Activated CD4-positive, alpha-beta T cell treated with anti-CD3 and anti-CD28 coated beads, Interleukin-2, Interleukin-6, amounts not matched to agents 100 ng/mL and 50 ng/mL, durations not matched to agents 16 hours and 8 hours (primary cell): ENCODE measurements around the gene CAVIN1.
"Not testable (repeated sequence)": the region's sequence is repeated elsewhere in the genome, so short reads cannot be mapped to it uniquely, and the experiment has no call there.

ENCODE experiments used
- DNase-seq: peaks from one replicate; pipeline ENCODE4 v3.0.0-alpha.2; 2020

Gene CAVIN1

DNA sequence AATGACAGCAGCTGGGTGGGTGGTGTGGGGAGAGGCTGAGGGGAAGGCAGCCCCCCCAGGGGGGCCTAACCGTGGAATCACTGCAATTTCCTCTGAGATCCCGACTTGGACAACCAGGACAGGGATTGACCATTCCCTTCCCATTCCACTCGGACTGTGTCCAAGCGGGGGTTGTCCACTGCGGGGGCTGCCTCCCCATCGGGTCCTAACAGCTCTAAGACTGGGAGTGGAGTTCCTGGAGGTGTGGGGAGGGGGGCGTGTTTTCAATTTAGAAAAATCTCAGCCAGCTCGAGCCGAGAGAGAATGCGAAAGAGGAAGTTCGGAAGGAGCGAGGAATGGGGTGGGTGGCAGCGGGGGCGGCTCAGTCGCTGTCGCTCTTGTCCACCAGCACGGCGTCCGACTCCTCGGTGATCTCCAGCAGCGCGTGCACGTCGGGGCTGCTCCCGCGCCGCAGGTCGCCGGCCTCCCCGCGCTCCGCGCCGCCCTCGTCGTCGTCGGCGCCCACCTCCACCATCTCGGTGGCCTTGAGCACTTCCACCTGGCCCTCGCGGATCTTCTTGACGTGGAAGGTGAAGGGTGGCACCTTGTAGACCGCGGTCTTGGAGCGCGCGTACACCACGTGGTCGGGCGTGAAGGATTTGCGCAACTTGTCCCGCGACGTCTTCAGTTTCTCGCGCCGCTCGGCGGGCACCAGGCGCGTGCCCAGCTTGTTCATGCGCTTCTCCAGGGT is 18.6 kb downstream of the CAVIN1 start:
- DNase-seq: no peak

DNA sequence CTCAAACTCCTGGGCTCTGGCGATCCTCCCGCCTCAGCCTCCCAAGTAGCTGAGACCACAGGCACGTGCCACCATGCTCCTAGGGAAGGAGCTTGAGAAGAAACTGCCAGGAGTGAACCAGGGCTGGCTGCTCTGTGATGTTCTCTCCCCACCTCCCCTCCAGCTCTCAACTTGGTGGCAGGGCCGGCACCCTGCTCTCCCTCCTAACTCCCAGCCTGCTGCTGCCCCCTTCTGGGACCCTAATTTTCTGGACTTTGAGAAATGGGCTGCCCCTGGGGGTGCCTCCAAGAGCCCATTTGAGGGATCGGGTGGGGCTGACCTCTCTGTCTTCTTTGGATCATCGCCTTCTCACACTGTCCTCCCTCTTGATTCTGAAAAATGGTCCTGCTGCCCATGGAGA is 19.9 kb downstream of the CAVIN1 start:
- DNase-seq: peak; percentile 60

DNA sequence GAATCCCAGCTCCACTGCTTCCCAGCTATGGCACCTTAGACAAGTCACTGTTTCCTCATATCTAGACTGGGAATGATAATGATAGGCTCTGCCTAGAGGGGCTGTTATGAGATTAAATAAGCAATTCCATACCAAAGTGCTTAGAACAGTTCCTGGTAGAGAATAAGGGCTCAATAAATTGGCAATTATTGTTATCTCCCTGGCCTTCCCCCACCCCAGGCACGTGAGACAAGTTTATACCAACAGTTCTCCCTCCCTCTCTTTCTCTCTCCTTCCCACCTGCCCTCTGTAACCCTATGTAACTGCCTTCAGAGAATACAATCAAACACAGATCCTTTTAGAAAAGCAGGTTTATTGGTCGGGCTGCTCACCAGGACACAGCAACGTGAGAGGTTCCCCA is 20.9 kb downstream of the CAVIN1 start:
- DNase-seq: no peak

GRCh38 chr17:42400844-42401375 is 22.1 kb downstream of the CAVIN1 start:
- DNase-seq: not testable (repeated sequence)

GRCh38 chr17:42399948-42400843 is 22.9 kb downstream of the CAVIN1 start:
- DNase-seq: no peak

DNA sequence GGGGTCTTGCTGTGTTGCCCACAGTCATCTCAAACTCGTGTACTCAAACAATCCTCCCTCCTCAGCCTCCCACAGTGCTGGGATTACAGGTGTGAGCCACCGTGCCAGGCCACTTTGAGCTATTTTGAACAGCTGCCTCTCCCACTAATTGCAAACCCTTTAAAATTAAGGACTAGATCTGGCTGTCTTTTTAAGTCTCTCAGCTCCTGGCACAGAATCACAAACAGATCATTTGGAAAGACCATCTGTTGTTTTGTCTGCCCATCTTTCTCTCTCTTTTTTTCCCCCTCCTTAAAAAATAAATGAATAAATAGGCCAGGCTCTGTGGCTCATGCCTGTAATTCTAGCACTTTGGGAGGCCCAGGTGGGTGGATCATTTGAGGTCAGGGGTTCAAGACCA is 23.9 kb downstream of the CAVIN1 start:
- no peak for DNase-seq

GRCh38 chr17:42395601-42396000 is 27.5 kb downstream of the CAVIN1 start:
- DNase-seq: not testable (repeated sequence)

GRCh38 chr17:42394838-42395237 is 28.2 kb downstream of the CAVIN1 start:
- no peak for DNase-seq

DNA sequence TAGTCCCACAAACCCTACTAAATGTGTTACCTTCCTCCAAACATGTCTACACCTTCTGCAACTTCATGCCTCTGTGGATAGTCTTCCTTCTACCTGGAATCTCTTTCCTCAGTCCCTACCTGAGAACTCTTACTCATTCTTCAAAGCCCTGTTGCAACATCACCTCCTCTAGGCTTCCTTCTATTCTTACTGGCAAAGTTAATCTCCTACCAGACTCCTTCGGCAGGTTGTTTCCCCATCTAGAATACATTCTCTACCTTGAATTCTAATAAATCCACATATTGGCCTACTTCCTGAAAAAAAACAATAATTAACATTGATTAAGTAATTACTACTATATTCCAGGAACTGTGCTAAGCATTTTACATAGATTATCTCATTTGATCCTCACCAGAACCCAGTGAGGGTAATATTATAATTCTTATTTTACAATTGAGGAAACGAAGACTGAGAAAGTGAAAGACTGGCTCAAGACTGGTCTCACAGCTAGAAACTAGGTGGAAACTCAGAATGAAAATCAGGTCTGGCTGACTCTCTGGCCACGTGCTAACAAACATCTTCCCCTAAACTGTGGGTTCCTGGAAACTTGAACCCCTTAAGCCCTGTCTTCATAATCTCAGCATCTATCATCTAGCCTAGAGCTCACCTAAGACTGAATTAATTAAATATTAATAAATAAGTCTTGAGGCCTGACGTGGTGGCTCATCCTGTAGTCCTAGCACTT is 30.2 kb downstream of the CAVIN1 start:
- DNase-seq: peak; percentile 42

GRCh38 chr17:42391439-42391838 is 31.6 kb downstream of the CAVIN1 start:
- not testable (repeated sequence) for DNase-seq

DNA sequence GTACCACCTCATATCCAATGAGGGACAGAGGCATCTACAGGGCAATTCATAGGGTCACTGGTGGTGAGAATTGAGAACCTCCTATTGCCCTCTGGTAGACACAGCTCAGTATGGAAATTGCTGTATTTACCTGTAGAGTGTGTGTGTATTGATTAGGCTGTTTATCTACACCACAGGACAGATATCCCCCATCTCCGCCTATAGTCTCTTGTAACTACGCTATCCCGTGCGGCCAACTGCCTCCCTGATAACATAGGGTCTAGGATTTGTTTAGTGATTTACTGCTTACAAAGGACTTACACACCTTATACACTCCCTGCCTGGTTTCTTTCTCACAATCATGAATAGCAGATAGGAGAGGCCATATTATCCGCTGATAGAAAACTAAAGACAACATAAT is 33.2 kb downstream of the CAVIN1 start:
- no peak for DNase-seq

DNA sequence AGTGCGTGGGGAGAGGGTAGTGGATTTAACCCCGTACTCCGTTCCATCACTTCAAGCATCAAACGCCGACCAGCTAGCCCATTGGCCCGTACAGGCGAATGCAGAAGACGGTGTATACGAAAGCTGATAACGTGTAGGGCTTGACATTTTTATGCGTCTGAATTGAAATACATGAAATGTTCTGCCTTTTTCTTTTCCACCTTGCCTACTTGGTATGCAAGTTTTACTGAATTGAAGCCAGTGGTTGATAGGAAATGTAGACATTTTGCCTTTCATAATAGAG is 34.0 kb downstream of the CAVIN1 start:
- DNase-seq: no peak

- DNase-seq: peak; percentile 100
Measured at GRCh38 chr17:42388381-42389134, 34.5 kb downstream of the CAVIN1 start, which contains the start of gene STAT3. Gene STAT3, minus strand, starts transcription at chr17:42388442. Its CDS starts 39,926 bp downstream, at chr17:42348516.

- DNase-seq: peak; percentile 33
Measured at GRCh38 chr17:42387661-42388380, 35.2 kb downstream of the CAVIN1 start.

GRCh38 chr17:42386777-42387657 is 36.0 kb downstream of the CAVIN1 start:
- peak; percentile 22 for DNase-seq

GRCh38 chr17:42381898-42382297 is 41.2 kb downstream of the CAVIN1 start:
- DNase-seq: no peak

- DNase-seq: no peak
Measured at GRCh38 chr17:42380935-42381334, 42.1 kb downstream of the CAVIN1 start.

GRCh38 chr17:42378959-42379594 is 44.0 kb downstream of the CAVIN1 start:
- peak; percentile 55 for DNase-seq

DNA sequence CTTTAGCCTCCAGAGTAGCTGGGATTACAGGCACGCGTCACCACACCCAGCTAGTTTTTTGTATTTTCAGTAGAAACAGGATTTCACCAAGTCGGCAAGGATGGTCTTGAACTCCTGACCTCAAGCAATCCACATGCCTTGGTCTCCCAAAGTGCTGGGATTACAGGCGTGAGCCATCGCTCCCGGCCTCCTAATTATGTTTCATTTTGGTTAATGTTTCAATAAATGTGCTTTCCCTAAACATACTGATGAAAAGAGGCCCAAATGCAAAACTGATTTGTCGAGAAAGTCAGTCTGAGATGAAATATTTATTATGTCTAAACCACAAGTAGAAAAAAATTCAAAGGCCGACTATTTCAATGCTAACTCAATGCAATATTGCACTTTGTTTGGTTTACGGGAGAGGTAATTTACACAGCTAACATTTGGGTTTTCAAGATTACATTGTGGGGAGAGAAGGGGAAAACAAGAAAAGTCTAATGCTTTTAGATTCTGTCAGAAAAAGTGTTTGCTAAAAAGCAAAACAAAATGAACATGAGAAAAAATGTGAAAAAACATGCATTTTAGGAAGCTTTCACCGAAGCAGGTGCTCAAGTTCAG is 44.6 kb downstream of the CAVIN1 start:
- DNase-seq: no peak

DNA sequence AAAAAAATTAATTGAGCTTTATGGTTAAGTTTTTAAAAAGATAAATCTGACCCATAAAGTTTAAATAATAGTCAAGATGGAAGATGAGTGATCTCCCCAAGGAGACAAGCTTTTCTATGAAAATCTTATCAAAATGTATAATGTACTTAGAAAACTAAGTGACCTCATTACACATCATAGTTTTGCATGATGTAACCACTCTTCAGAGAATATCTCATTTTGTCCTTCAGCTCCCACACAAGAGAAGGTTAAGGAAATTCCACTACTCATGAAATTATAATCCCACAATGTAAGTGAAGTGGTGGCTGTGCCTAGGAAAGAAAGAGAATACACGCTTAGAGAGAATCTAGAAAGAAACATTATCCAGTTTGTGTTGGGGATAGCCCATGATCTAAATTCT is 49.2 kb downstream of the CAVIN1 start:
- no peak for DNase-seq
